ENCODE results near the gene ADK. TPM values are rescaled to one million over a fixed set of nuclear protein-coding genes. Genes with fewer than 3 reads are reported as not detected.

Gene ADK
- total RNA-seq, 1 donor from 2014 or later: 62.0 TPM

DNA sequence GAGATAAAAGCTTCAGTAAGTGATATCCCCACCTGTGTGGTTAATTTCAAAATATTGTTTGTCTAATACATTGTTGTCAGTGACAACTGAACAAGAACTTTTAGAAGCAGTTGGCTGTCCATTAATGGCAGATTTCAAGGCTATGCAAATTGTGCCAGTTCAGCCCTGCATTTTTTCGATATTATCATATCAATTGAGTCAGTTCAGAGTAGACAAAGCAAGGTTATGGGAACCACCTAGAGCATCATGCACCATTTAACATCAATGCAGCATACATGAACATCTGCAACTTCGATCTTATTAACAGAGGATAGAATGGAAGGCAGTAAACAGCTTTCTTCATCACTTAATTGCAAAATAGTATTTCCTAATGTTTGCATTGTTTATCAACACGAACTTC lies 494.7 kb downstream of the ADK start:
- FAIRE-seq: peak; percentile 9
- TF ChIP-seq, protein P1, sequence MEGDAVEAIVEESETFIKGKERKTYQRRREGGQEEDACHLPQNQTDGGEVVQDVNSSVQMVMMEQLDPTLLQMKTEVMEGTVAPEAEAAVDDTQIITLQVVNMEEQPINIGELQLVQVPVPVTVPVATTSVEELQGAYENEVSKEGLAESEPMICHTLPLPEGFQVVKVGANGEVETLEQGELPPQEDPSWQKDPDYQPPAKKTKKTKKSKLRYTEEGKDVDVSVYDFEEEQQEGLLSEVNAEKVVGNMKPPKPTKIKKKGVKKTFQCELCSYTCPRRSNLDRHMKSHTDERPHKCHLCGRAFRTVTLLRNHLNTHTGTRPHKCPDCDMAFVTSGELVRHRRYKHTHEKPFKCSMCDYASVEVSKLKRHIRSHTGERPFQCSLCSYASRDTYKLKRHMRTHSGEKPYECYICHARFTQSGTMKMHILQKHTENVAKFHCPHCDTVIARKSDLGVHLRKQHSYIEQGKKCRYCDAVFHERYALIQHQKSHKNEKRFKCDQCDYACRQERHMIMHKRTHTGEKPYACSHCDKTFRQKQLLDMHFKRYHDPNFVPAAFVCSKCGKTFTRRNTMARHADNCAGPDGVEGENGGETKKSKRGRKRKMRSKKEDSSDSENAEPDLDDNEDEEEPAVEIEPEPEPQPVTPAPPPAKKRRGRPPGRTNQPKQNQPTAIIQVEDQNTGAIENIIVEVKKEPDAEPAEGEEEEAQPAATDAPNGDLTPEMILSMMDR (IDR thresholded peaks at IDR 0.05; ENCODE audit: insufficient read depth, low read depth, low read length): no peak
- TF ChIP-seq EZH2 (IDR thresholded peaks at IDR 0.05; ENCODE audit: insufficient read depth, low read length): no peak
- Mint-ChIP-seq H3K27ac (ENCODE audit: unreplicated experiment) (no peak overlapping the region), H3K4me1 (ENCODE audit: low read depth, unreplicated experiment) (no peaks in the 10 kb centered on the region), H3K36me3 (ENCODE audit: low read depth, unreplicated experiment) (peaks cover 6% of the 10 kb centered on the region), H3K4me3 (ENCODE audit: unreplicated experiment) (no peak overlapping the region), H3K9me3 (ENCODE audit: unreplicated experiment) (peaks cover 3% of the 10 kb centered on the region), H3K27me3 (ENCODE audit: low read depth, unreplicated experiment) (no peaks in the 10 kb centered on the region)
- no peaks in the 10 kb centered on the region for H3K79me2 ChIP-seq (ENCODE audit: insufficient read depth, low read length)
- no peaks in the 10 kb centered on the region for H3K27me3 ChIP-seq (ENCODE audit: insufficient read depth, low read length)
- no peak overlapping the region for H3K9ac ChIP-seq (ENCODE audit: low read length)
- DNase-seq (ENCODE audit: low read depth): no peak
- no peaks in the 10 kb centered on the region for H3K36me3 ChIP-seq (ENCODE audit: insufficient read depth, low read length)
- H3K4me1 ChIP-seq (ENCODE audit: insufficient read depth, low read length): no peaks in the 10 kb centered on the region
- no peak overlapping the region for H2AFZ ChIP-seq (ENCODE audit: low read depth, low read length)
- no peak overlapping the region for H3K27ac ChIP-seq (ENCODE audit: low read depth, low read length)
- H3K4me2 ChIP-seq (ENCODE audit: low read length): no peak overlapping the region
- H4K20me1 ChIP-seq (ENCODE audit: insufficient read depth, low read length): no peaks in the 10 kb centered on the region
- no peak overlapping the region for H3K4me3 ChIP-seq (ENCODE audit: insufficient read depth, low read depth, low read length)
- H3K9me3 ChIP-seq (ENCODE audit: insufficient read depth, low read depth, low read length): no peaks in the 10 kb centered on the region

DNA sequence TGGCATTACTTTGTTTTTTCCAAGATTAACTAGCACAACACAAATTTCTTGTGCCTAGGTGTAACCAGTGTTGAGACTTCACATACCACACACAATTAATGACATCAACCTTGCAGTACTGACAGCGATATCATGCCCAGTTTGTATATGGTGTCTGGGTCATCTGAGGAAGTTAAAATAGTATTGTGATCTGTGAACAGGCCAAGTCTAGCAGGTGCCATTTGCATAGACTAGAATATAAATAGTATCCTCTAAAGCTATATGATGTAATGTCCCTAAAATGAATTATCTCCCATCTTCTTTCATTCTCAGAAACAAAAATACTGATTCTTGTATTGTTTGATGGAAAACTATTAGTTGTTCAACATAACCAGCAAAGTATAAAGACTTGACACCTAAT lies 499.6 kb downstream of the ADK start:
- no peak overlapping the region for H3K4me2 ChIP-seq (ENCODE audit: low read length)
- DNase-seq (ENCODE audit: low read depth): no peak
- H3K9me3 Mint-ChIP-seq (ENCODE audit: unreplicated experiment): no peaks in the 10 kb centered on the region
- no peaks in the 10 kb centered on the region for H3K27me3 ChIP-seq (ENCODE audit: insufficient read depth, low read length)
- H3K79me2 ChIP-seq (ENCODE audit: insufficient read depth, low read length): no peaks in the 10 kb centered on the region
- H4K20me1 ChIP-seq (ENCODE audit: insufficient read depth, low read length): no peaks in the 10 kb centered on the region
- H3K4me3 ChIP-seq (ENCODE audit: insufficient read depth, low read depth, low read length): no peak overlapping the region
- no peaks in the 10 kb centered on the region for H3K9me3 ChIP-seq (ENCODE audit: insufficient read depth, low read depth, low read length)
- H3K36me3 ChIP-seq (ENCODE audit: insufficient read depth, low read length): no peaks in the 10 kb centered on the region
- no peaks in the 10 kb centered on the region for H3K4me1 ChIP-seq (ENCODE audit: insufficient read depth, low read length)
- H3K9ac ChIP-seq (ENCODE audit: low read length): no peak overlapping the region
- TF ChIP-seq EZH2 (IDR thresholded peaks at IDR 0.05; ENCODE audit: insufficient read depth, low read length): no peak
- H3K4me3 Mint-ChIP-seq (ENCODE audit: unreplicated experiment): no peak overlapping the region
- no peak overlapping the region for H2AFZ ChIP-seq (ENCODE audit: low read depth, low read length)
- H3K27ac Mint-ChIP-seq (ENCODE audit: unreplicated experiment): no peak overlapping the region
- no peaks in the 10 kb centered on the region for H3K4me1 Mint-ChIP-seq (ENCODE audit: low read depth, unreplicated experiment)
- H3K27me3 Mint-ChIP-seq (ENCODE audit: low read depth, unreplicated experiment): no peaks in the 10 kb centered on the region
- FAIRE-seq: no peak
- H3K36me3 Mint-ChIP-seq (ENCODE audit: low read depth, unreplicated experiment): peaks cover 19% of the 10 kb centered on the region
- no peak overlapping the region for H3K27ac ChIP-seq (ENCODE audit: low read depth, low read length)

DNA sequence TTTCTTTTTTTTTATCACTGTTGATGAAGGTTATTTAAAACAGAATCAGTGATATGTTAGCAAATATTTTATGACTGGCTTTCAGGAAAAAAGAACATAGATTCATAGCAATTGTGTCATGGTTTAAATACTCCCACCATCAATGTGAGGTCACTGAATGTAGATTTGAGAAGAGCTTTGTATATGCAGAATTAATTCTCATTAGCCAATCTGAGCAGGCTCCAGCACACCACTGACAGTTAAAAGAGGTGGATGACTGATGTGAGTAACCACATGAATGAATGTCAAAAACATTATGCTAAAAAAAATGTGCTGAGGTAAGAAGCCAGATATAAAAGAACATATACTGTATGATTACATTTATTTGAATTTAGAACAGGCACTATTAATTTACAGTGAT lies 500.5 kb downstream of the ADK start:
- FAIRE-seq: peak; percentile 26
- no peaks in the 10 kb centered on the region for H3K27me3 Mint-ChIP-seq (ENCODE audit: low read depth, unreplicated experiment)

More for the DNA sequence above, 500.5 kb downstream of the ADK start:
- H3K36me3 Mint-ChIP-seq (ENCODE audit: low read depth, unreplicated experiment): peaks cover 19% of the 10 kb centered on the region
- H3K9me3 Mint-ChIP-seq (ENCODE audit: unreplicated experiment): no peaks in the 10 kb centered on the region
- TF ChIP-seq, protein P1 (IDR thresholded peaks at IDR 0.05; ENCODE audit: insufficient read depth, low read depth, low read length): no peak
- TF ChIP-seq EZH2 (IDR thresholded peaks at IDR 0.05; ENCODE audit: insufficient read depth, low read length): no peak
- Histone ChIP-seq H3K9ac (ENCODE audit: low read length) (no peak overlapping the region), H3K36me3 (ENCODE audit: insufficient read depth, low read length) (no peaks in the 10 kb centered on the region), H3K4me2 (ENCODE audit: low read length) (no peak overlapping the region), H3K4me1 (ENCODE audit: insufficient read depth, low read length) (no peaks in the 10 kb centered on the region), H3K4me3 (ENCODE audit: insufficient read depth, low read depth, low read length) (no peak overlapping the region), H4K20me1 (ENCODE audit: insufficient read depth, low read length) (no peaks in the 10 kb centered on the region), H2AFZ (ENCODE audit: low read depth, low read length) (no peak overlapping the region), H3K27me3 (ENCODE audit: insufficient read depth, low read length) (no peaks in the 10 kb centered on the region), H3K79me2 (ENCODE audit: insufficient read depth, low read length) (no peaks in the 10 kb centered on the region), H3K9me3 (ENCODE audit: insufficient read depth, low read depth, low read length) (no peaks in the 10 kb centered on the region), H3K27ac (ENCODE audit: low read depth, low read length) (no peak overlapping the region)
- no peak overlapping the region for H3K4me3 Mint-ChIP-seq (ENCODE audit: unreplicated experiment)
- no peaks in the 10 kb centered on the region for H3K4me1 Mint-ChIP-seq (ENCODE audit: low read depth, unreplicated experiment)
- DNase-seq (ENCODE audit: low read depth): no peak
- H3K27ac Mint-ChIP-seq (ENCODE audit: unreplicated experiment): no peak overlapping the region
